ENCODE data around the gene TNFRSF4. TPM values are rescaled to one million over a fixed set of nuclear protein-coding genes. Genes with fewer than 3 reads are reported as not detected.
"Not testable (repeated sequence)": the region's sequence is repeated elsewhere in the genome, so short reads cannot be mapped to it uniquely, and the experiment has no call there.

TNFRSF4 gene
- total RNA-seq, 6 donors from 2014 or later, result 0.46 to 15.4 (median 2.4) TPM

GRCh38 chr1:1197188-1197500, 16.8 kb downstream of the TNFRSF4 start:
- no peaks in the 10 kb centered on the region for H3K36me3 ChIP-seq
- no peak overlapping the region for H3K27ac ChIP-seq
- H3K27me3 ChIP-seq, result peaks cover 0 to 10% (median 4%) of the 10 kb centered on the region in 4 donors
- 83 to 100% methylated on average over 6 to 8 of the region's 8 CpGs for WGBS, 2 donors
- H3K9me3 ChIP-seq, result peaks cover 0 to 6% (median 2%) of the 10 kb centered on the region in 4 donors
- peak in 1 of 2 donors; percentile 56 for DNase-seq
- no peak for ATAC-seq (ENCODE audit: low FRiP score in 2 of 2)
- H3K4me1 ChIP-seq, result peaks cover 5 to 16% (median 8%) of the 10 kb centered on the region in 4 donors
- TF ChIP-seq POLR2A (IDR thresholded peaks at IDR 0.05) (no peak), EP300 (IDR thresholded peaks at IDR 0.05) (no peak), POLR2AphosphoS5 (IDR thresholded peaks at IDR 0.05) (no peak), CTCF (IDR thresholded peaks at IDR 0.05) (no peak)
- no peak overlapping the region for H3K4me3 ChIP-seq

GRCh38 chr1:1196431-1197187, 17.3 kb downstream of the TNFRSF4 start:
- no peak for ATAC-seq (ENCODE audit: low FRiP score in 2 of 2)
- WGBS, 2 donors, result 80 to 84% methylated on average over 7 to 13 of the region's 13 CpGs
- no peaks in the 10 kb centered on the region for H3K36me3 ChIP-seq
- peaks cover 5 to 16% (median 8%) of the 10 kb centered on the region in 4 donors for H3K4me1 ChIP-seq
- H3K27me3 ChIP-seq, result peaks cover 0 to 10% (median 4%) of the 10 kb centered on the region in 4 donors
- H3K4me3 ChIP-seq, result no peak overlapping the region
- peak in 1 of 2 donors; percentile 58 for DNase-seq
- H3K9me3 ChIP-seq, result peaks cover 0 to 10% (median 3%) of the 10 kb centered on the region in 4 donors
- TF ChIP-seq CTCF (IDR thresholded peaks at IDR 0.05) (no peak), POLR2A (IDR thresholded peaks at IDR 0.05) (no peak), EP300 (IDR thresholded peaks at IDR 0.05) (no peak), POLR2AphosphoS5 (IDR thresholded peaks at IDR 0.05) (no peak)
- no peak overlapping the region for H3K27ac ChIP-seq

- not testable (repeated sequence) for DNase-seq; H3K36me3 ChIP-seq; H3K4me3 ChIP-seq; H3K4me1 ChIP-seq; H3K27ac ChIP-seq; ATAC-seq (ENCODE audit: low FRiP score in 2 of 2); H3K27me3 ChIP-seq
- 95 to 96% methylated on average over 5 to 6 of the region's 6 CpGs for WGBS, 2 donors
- peaks cover 0 to 11% (median 3%) of the 10 kb centered on the region in 4 donors for H3K9me3 ChIP-seq
Observed at GRCh38 chr1:1195726-1196125, 18.2 kb downstream of the TNFRSF4 start.

GRCh38 chr1:1194723-1195122, 19.2 kb downstream of the TNFRSF4 start:
- TF ChIP-seq POLR2A (IDR thresholded peaks at IDR 0.05) (no peak), POLR2AphosphoS5 (IDR thresholded peaks at IDR 0.05) (no peak), EP300 (IDR thresholded peaks at IDR 0.05) (no peak), CTCF (IDR thresholded peaks at IDR 0.05) (no peak)
- ATAC-seq (ENCODE audit: low FRiP score in 2 of 2), result no peak
- H3K4me1 ChIP-seq, result no peaks in the 10 kb centered on the region
- no peaks in the 10 kb centered on the region for H3K36me3 ChIP-seq
- no peak for DNase-seq
- no peak overlapping the region for H3K27ac ChIP-seq
- H3K9me3 ChIP-seq, result peaks cover 0 to 11% (median 3%) of the 10 kb centered on the region in 4 donors
- WGBS, 2 donors, result 66 to 94% methylated on average over 3 of the region's 3 CpGs
- H3K4me3 ChIP-seq, result no peak overlapping the region
- H3K27me3 ChIP-seq, result no peaks in the 10 kb centered on the region

- DNase-seq, result no peak
- WGBS, 2 donors, result 78 to 96% methylated on average over 11 of the region's 11 CpGs
- TF ChIP-seq CTCF (IDR thresholded peaks at IDR 0.05), result no peak
- no peak for TF ChIP-seq POLR2AphosphoS5 (IDR thresholded peaks at IDR 0.05)
- TF ChIP-seq POLR2A (IDR thresholded peaks at IDR 0.05), result no peak
- no peak for TF ChIP-seq EP300 (IDR thresholded peaks at IDR 0.05)
- Histone ChIP-seq H3K27ac (no peak overlapping the region), H3K9me3 (peaks cover 0 to 11% (median 3%) of the 10 kb centered on the region in 4 donors), H3K4me1 (no peaks in the 10 kb centered on the region), H3K36me3 (no peaks in the 10 kb centered on the region), H3K27me3 (no peaks in the 10 kb centered on the region), H3K4me3 (no peak overlapping the region)
- ATAC-seq (ENCODE audit: low FRiP score in 2 of 2), result no peak
Observed at GRCh38 chr1:1191734-1192133, 22.2 kb downstream of the TNFRSF4 start.

All from upper lobe of left lung (tissue), 6 donors.